GM18520 (cell line): ENCODE measurements around the gene ITGB8.
"Not testable (repeated sequence)": the region's sequence is repeated elsewhere in the genome, so short reads cannot be mapped to it uniquely, and the experiment has no call there.

ENCODE experiments used
- ATAC-seq: cut with Tn5 transposase; IDR thresholded peaks from one replicate; pipeline ENCODE4 v1.9.1; 2021; ENCODE audit not compliant: unreplicated experiment

The ITGB8 gene

GRCh38 chr7:20330239-20330927, at the start of gene ITGB8:
Gene ITGB8, plus strand, starts transcription at chr7:20330900. Its CDS starts 907 bp downstream, at chr7:20331807.
- ATAC-seq = peak; percentile 40

GRCh38 chr7:20282959-20283358, 47.7 kb upstream of the ITGB8 start:
- ATAC-seq = no peak

DNA sequence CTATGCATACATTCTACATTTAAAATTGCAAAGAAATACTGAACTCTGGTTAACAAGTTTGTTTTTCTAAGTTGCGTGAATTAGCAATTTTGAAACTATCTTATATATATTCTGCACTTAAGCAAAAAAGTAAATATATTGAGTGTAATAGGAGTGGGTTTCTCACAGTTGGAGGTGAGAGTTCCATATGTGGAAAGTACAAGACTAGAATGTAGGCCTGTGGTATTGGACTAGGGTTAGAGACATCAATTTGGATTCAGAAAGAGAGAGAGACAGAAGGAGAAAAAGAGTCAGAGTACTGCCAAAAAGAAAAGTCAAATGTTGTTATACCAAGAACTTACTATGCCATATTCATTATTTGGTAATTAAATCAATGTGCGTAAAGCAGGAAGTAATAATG, 47.3 kb upstream of the ITGB8 start:
- no peak for ATAC-seq

DNA sequence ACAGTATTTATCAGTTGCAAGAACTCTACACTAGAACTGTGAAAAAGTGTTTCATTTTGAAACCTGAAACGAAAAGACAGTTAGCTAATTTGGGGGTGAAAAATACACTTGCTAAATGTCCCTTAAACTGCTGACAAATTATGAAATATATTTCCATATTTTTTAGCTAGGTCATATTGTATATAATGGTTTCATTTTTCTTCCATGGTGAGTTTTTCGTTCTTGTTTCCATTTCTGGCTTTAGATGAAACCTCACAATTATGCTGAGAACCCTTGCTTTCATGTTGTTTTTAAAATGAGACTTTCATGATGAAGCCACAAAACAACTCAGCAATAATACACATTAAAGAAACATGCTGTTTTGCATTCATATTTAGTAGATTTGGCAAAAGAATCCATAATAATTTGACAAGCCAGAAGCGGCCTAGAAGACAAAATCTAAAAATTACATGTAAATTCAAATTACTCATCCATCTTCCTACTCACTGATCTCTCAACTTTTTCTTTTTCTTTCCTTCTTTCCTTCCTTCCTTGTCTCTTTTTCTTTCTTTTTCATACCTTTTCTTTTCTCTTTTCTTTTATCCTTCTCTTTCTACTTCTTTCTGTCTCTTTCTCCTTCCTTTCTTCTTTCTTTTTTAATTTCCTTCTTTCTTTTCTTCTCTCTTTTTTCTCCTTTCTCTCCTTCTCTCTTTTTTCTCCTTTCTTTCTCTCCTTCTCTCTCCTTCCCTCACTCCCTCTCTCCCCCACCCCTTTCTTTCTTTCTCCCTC, 46.5 kb upstream of the ITGB8 start:
- ATAC-seq = peak; percentile 38

GRCh38 chr7:20284771-20285143, 45.9 kb upstream of the ITGB8 start:
- peak; percentile 28 for ATAC-seq

GRCh38 chr7:20287317-20287716, 43.4 kb upstream of the ITGB8 start:
- ATAC-seq = peak; percentile 30

GRCh38 chr7:20288036-20288435, 42.7 kb upstream of the ITGB8 start:
- ATAC-seq = no peak

DNA sequence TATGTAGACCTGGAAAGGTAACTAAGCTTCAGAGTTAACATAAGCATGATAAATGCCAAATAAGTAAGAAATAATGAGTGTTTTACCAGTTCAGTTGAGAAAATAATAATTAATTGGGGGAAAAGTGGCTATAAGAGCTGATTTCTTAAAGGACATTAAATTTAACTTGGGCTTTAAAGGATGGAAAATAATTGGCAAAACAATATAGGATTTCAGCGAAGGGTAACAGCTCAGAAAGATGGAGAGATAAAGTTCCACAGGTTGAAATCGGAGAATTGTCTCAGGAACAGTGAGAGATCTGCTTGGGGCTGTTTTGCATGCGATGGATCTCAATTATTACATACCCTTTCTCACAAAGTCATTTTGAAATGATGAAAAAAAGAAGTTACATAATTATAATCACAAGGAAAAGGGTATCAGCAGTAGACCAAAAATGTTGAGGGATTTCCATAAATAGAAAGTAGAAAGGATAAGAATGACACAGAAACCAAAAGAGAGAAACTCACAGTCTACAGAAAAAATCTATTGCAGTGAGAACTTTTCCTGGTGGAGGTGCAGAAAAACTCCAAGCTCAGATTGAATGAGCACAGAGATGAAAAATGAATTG, 40.1 kb upstream of the ITGB8 start:
- ATAC-seq = no peak

DNA sequence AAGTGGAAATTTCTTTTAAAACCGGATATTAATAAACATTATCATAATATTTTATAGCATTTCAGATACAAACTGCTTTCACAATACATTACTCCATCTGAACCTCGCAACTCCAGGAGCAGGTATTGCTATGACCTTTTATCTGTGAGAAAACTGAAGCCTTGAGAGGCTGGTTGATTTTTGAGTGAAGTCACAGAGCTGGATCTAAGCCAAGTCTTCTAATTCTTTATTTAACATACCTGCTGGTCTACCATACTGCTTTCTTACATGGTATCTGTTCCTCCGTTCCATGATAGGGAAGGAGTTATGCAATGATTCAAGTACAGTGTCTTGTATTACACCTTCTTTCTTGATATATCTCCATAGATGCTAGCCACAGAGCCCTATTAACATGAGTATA, 37.4 kb upstream of the ITGB8 start:
- ATAC-seq = no peak

DNA sequence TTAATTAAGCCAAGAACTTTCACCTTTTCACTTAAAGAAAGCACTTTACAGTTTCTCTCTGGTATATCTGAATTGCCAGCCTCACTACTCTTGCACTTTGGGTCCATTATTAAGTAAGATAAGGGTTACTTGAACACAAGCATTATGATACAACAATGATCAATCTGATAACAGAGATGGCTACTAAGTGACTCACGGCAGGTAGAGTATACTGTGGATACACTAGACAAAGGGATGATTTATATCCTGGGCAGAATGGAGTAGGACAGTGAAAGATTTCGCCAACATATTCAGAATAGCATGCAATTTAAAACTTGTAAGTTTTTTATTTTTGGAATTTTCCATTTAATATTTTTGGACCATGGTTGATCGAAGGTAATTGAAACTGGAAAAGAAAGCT, 34.3 kb upstream of the ITGB8 start:
- no peak for ATAC-seq

GRCh38 chr7:20296901-20297300, 33.8 kb upstream of the ITGB8 start:
- no peak for ATAC-seq

DNA sequence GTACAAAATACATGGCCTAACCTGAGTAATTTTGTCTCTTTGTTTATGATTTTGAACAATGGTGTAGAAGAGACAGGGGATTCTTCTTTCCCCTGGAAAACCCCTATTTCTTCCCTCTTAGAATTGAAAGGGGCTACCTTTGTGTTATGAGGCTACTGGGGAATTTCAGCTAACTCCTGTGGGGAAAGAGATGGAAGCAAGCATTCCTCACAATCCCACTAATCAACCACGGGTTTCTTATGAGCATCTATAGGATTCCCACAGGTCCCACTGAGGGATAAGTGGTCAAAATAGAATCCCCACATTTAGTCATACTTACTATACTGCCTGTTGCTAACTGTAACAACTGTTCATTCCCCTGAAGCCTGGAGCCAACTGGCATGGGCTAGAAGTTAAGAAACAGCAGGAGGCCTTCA, 32.2 kb upstream of the ITGB8 start:
- ATAC-seq = no peak

- ATAC-seq = no peak
These were observed 31.6 kb upstream of the ITGB8 start for GRCh38 chr7:20299145-20299544.

DNA sequence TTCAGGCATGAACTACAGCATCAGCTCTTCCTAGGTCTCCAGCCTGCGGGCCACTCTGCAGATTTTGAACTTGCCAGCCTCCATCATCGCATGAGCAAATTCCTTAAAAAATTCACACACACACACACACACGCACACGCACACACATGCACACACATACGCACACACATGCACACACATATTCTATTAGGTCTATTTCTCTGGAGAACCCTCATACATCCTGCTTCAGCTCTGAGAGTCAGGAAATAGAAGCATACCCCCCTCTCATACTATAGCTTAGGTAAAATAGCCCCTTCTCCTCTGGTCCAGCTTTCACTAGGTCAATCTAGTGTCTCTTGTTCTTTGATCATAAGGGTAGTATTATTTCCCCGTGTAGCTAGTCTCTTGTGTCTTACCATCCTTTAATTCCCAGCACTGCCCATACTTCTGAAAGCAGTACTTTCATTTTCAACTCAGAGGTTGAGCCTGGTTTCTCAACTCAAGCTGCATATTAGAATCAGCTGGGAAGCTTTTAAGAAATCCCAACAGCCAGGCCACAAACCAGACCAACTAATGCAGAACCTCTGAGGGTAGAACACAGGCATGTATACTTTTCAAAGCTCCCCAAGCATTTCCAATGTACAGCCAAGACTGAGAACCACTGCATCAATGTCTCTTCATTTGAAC, 30.9 kb upstream of the ITGB8 start:
- ATAC-seq = no peak

DNA sequence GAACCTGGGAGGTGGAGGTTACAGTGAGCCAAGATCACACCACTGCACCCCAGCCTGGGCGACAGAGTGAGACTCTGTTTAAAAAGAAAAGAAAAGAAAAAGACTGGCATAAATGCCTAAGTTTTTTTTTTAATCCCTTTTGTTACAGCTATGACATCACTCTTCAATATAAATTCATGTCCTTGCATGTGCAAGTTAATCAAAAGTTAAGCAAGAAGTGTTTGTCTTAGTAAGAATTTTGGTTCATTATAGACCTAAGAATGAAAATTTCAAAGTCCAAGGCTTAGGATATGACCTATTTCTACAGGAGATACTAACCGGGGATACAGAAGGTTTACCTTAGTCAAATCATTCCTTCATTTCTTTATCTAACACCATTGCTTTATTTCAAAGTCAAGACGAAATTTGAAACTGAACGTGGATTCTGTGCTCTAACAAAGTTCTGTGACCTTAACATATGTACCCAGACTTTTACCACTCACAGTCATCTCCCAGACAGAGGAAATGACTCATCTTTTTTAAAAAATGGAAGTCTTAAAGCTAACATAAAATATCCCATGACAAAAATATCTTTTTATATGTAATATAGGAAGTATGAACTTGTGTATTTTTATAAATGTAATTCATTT, 29.3 kb upstream of the ITGB8 start:
- ATAC-seq = peak; percentile 37

DNA sequence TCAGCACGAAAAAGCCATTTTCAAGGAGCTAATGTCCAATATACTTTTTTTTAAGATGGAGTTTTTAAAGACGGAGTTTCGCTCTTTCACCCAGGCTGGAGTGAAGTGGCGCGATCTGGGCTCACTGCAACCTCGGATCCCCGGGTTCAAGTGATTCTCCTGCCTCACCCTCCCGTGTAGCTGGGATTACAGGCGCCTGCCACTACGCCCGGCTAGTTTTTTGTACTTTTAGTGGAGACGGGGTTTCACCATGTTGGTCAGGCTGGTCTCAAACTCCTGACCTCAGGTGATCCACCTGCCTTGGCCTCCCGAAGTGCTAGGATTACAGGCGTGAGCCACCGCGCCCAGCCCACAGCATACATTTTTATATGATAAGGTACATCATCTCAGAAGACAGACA, 28.4 kb upstream of the ITGB8 start:
- not testable (repeated sequence) for ATAC-seq

DNA sequence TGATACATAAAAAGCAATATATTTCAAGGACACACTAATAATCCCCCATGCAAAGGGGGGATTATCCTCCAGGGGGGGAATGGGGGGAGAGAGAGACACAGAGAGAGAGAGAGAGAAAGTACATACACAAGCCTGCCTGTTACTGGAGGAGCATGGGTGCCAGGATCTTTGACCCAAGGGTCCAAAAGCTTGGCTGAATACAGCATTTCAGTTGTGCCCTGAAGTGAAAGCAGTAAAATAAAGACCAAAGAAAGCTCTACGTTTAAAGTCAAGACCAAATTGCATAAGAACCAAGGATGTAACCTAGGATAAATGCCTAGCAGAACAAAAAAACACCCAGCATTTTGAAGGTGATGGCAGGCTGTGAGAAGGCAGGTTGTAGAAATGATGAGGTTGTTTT, 27.8 kb upstream of the ITGB8 start:
- no peak for ATAC-seq

GRCh38 chr7:20304366-20304765, 26.3 kb upstream of the ITGB8 start:
- ATAC-seq = no peak

DNA sequence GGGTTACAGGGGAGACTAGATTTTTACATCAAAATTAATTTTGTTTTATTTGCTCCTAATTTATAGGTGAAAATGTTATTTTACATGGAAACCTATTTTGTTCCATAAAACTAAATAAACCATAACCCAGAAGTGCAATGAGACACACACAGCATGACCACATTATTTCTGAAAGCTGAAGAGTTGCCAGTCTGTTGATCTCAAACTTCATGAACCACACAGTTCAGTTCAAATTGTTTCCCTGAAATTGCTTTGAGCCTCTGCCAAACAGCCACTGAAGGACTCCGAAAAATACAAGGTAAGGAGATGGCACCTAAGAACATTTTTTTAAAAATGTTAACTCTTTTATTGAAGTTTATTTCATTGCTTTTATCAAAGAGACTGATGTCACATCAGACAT, 25.0 kb upstream of the ITGB8 start:
- no peak for ATAC-seq

DNA sequence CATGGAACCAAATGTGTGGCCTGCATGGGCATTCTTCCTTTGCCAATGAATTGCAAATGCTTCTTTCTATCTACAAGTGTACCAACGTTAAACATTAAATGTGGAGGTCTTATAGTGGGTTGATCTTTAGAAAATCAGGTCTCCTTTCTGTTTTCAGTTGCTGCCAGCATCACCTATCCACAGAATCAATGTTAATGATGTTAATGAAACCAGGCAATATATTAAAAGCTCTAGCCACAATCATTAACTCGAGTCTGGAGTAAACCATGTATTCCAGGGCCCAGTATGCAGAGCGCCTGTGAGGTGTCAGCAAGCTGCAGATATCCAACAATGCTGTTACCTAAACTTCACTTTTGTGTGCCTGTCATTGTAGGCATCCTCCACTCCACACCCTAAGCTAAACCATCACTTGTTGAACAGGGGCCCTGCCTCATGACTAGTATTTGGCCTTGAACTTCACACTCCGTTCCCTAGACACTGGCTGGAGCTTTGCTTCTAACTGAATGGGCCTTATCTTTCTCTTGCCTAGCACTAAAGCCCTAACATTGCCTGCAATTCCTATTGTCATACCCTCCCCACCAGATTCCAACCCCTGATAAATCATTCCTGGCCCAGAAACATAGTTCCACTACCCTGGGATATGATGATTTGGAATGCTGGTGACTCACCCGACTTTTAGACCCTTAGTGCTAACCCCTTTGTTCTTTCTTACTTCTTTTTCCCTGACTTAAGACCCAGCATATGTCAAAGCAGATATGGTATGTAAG, 24.3 kb upstream of the ITGB8 start:
- ATAC-seq = no peak
